HepG2 (cell line): Measurements from ENCODE around the gene SS18L1.

Experiments used
- CBX2 ChIP-seq, 2 experiments: fragments of 200-600 bp in 1 of 2; sonication (generic); formaldehyde crosslinking in 1 of 2; IDR thresholded peaks; 2 replicates each; pipeline versions ENCODE4 v1.7.0 to v1.8.1; 2018 to 2022; ENCODE audit warnings: low read depth in 2 of 2, low read length in 1 of 2, mild to moderate bottlenecking in 1 of 2, missing genetic modification reagents in 1 of 2
- FOSL1 ChIP-seq: sonication (generic); formaldehyde crosslinking; IDR thresholded peaks from 2 replicates; pipeline ENCODE4 v1.9.0; 2021; ENCODE audit warnings: missing genetic modification reagents, borderline replicate concordance
- HNRNPUL1 ChIP-seq: fragments of 200-400 bp; formaldehyde crosslinking; IDR thresholded peaks from 2 replicates; pipeline ENCODE4 v1.6.1; 2017; ENCODE audit warnings: low read depth, mild to moderate bottlenecking, low read length, moderate library complexity
- POLR2A ChIP-seq, 2 experiments: IDR thresholded peaks; 2 replicates each; pipeline ENCODE4 v1.6.1; 2011; ENCODE audit warnings: low read depth in 2 of 2, low read length in 2 of 2, mild to moderate bottlenecking in 1 of 2, moderate library complexity in 1 of 2; ENCODE audit not compliant: insufficient read depth in 1 of 2
- TF ChIP-seq, protein P1 (sequence below): sonication (generic); formaldehyde crosslinking; IDR thresholded peaks from 2 replicates; pipeline ENCODE4 v1.8.0; 2022; ENCODE audit warnings: mild to moderate bottlenecking, missing genetic modification reagents, borderline replicate concordance

- TF ChIP-seq, protein P1, sequence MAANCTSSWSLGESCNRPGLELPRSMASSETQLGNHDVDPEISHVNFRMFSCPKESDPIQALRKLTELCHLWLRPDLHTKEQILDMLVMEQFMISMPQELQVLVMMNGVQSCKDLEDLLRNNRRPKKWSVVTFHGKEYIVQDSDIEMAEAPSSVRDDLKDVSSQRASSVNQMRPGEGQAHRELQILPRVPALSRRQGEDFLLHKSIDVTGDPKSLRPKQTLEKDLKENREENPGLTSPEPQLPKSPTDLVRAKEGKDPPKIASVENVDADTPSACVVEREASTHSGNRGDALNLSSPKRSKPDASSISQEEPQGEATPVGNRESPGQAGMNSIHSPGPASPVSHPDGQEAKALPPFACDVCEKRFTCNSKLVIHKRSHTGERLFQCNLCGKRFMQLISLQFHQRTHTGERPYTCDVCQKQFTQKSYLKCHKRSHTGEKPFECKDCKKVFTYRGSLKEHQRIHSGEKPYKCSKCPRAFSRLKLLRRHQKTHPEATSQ (CRISPR knock-in tag): no peak
- TF ChIP-seq FOSL1: no peak
- TF ChIP-seq HNRNPUL1: no peak
- no peak for TF ChIP-seq POLR2A (IDR thresholded peaks at IDR 0.05; ENCODE audit: insufficient read depth in 1 of 2, low read depth in 2 of 2, low read length in 2 of 2)
- no peak for TF ChIP-seq CBX2 (IDR thresholded peaks at IDR 0.05; ENCODE audit: low read depth, low read length)
- no peak for TF ChIP-seq CBX2 (CRISPR knock-in tag; IDR thresholded peaks at IDR 0.05; ENCODE audit: low read depth)
Measured at GRCh38 chr20:62212299-62212698, 68.7 kb downstream of the SS18L1 start.
